K562 (cell line): ENCODE data around the gene CENPH.

Experiments
- ATF2 ChIP-seq: sonication (generic); formaldehyde crosslinking; IDR thresholded peaks from 2 replicates; pipeline ENCODE4 v1.8.1; 2022; ENCODE audit warnings: missing genetic modification reagents
- ATF3 ChIP-seq, 2 experiments: fragments of 450-650 bp in 1 of 2; sonication (generic) in 1 of 2; formaldehyde crosslinking in 1 of 2; IDR thresholded peaks in 1 of 2; conservative IDR thresholded peaks in 1 of 2; 2 replicates each; pipeline versions ENCODE4 v1.6.1 to v1.8.1; 2016 to 2023; ENCODE audit warnings: mild to moderate bottlenecking in 2 of 2, moderate library complexity in 2 of 2, inconsistent platforms in 1 of 2, missing genetic modification reagents in 1 of 2
- CHD2 ChIP-seq: IDR thresholded peaks from 2 replicates; pipeline ENCODE4 v1.6.1; 2011; ENCODE audit warnings: low read depth, low read length
- SMARCC2 ChIP-seq: fragments of 450-650 bp; IDR thresholded peaks from 2 replicates; pipeline ENCODE4 v1.6.1; 2017; ENCODE audit warnings: antibody characterized with exemption, moderate library complexity, mild to moderate bottlenecking, low read depth
- SMARCE1 ChIP-seq: fragments of 450-650 bp; IDR thresholded peaks from 2 replicates; pipeline ENCODE4 v1.7.1; 2016; ENCODE audit warnings: mild to moderate bottlenecking
- TARDBP ChIP-seq: fragments of 450-650 bp; IDR thresholded peaks from 2 replicates; pipeline ENCODE4 v1.6.1; 2016
- TFAP4 ChIP-seq: sonication (generic); formaldehyde crosslinking; IDR thresholded peaks from 2 replicates; pipeline ENCODE4 v1.8.0; 2022; ENCODE audit warnings: missing genetic modification reagents, mild to moderate bottlenecking, moderate library complexity, borderline replicate concordance
- ZBED1 ChIP-seq: IDR thresholded peaks from 2 replicates; pipeline ENCODE4 v1.6.1; 2014
- TF ChIP-seq, protein P1 (sequence below), 3 experiments: IDR thresholded peaks in 2 of 3; conservative IDR thresholded peaks in 1 of 3; 2 replicates each; pipeline ENCODE4 v1.5.1; 2011 to 2012; ENCODE audit warnings: low read length in 3 of 3, mild to moderate bottlenecking in 3 of 3, control low read depth in 2 of 3, improper control_type of control experiment in 1 of 3, inconsistent platforms in 1 of 3, low read depth in 1 of 3, mixed read lengths in 1 of 3, moderate library complexity in 1 of 3; ENCODE audit not compliant: insufficient read depth in 2 of 3
- TF ChIP-seq, protein P2 (sequence below): fragments of 200-800 bp; sonication (Bioruptor generic); IDR thresholded peaks from 2 replicates; pipeline ENCODE4 v1.6.1; 2017; ENCODE audit warnings: missing genetic modification characterization, missing compliant biosample characterization

DNA sequence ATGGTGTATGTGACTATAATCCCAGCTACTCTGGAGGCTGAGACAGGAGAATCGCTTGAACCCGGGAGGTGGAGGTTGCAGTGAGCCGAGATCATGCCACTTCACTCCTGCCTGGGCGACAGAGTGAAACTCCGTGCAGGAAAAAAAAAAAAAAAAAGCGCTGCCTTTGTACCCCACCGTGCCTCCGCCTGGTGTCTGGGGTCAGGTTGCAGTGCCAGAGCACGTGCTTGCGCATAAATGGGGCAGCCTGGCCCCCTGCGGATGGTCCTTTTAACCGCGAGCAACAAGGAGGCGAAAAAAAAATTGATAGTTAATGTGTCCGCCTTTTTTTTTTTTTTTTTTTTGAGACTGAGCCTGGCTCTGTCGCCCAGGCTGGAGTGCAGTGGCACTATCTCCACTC lies 28.7 kb upstream of the CENPH start:
- TF ChIP-seq SMARCE1 (no peak), CHD2 (no peak), ATF3 (IDR thresholded peaks at IDR 0.05) (no peak), ATF3 (CRISPR knock-in tag; conservative IDR thresholded peaks at IDR 0.05) (no peak), TFAP4 (CRISPR knock-in tag) (no peak), ATF2 (CRISPR knock-in tag) (no peak), SMARCC2 (no peak), TARDBP (no peak), ZBED1 (no peak)
- TF ChIP-seq, protein P1, sequence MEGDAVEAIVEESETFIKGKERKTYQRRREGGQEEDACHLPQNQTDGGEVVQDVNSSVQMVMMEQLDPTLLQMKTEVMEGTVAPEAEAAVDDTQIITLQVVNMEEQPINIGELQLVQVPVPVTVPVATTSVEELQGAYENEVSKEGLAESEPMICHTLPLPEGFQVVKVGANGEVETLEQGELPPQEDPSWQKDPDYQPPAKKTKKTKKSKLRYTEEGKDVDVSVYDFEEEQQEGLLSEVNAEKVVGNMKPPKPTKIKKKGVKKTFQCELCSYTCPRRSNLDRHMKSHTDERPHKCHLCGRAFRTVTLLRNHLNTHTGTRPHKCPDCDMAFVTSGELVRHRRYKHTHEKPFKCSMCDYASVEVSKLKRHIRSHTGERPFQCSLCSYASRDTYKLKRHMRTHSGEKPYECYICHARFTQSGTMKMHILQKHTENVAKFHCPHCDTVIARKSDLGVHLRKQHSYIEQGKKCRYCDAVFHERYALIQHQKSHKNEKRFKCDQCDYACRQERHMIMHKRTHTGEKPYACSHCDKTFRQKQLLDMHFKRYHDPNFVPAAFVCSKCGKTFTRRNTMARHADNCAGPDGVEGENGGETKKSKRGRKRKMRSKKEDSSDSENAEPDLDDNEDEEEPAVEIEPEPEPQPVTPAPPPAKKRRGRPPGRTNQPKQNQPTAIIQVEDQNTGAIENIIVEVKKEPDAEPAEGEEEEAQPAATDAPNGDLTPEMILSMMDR (IDR thresholded peaks at IDR 0.05 in 2 of 3, conservative IDR thresholded peaks at IDR 0.05 in 1 of 3; ENCODE audit: insufficient read depth in 2 of 3, low read depth in 1 of 3, low read length in 3 of 3), result no peak
- TF ChIP-seq, protein P2, sequence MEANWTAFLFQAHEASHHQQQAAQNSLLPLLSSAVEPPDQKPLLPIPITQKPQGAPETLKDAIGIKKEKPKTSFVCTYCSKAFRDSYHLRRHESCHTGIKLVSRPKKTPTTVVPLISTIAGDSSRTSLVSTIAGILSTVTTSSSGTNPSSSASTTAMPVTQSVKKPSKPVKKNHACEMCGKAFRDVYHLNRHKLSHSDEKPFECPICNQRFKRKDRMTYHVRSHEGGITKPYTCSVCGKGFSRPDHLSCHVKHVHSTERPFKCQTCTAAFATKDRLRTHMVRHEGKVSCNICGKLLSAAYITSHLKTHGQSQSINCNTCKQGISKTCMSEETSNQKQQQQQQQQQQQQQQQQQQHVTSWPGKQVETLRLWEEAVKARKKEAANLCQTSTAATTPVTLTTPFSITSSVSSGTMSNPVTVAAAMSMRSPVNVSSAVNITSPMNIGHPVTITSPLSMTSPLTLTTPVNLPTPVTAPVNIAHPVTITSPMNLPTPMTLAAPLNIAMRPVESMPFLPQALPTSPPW (CRISPR knock-in tag), result no peak
